K562 treated with DMSO at 1 percent for 24 hours (cell line): ENCODE results near the gene FUNDC1. TPM values are rescaled to one million over a fixed set of nuclear protein-coding genes. Genes with fewer than 3 reads are reported as not detected.

ENCODE experiments used
- total RNA-seq: library from RNA; unstranded; fragments of 300-600 nt; gene quantifications from 2 replicates; pipeline ENCODE4 v1.2.3, GENCODE V29; 2022; ENCODE audit warnings: low read depth; ENCODE audit not compliant: insufficient read depth

FUNDC1 gene, protein sequence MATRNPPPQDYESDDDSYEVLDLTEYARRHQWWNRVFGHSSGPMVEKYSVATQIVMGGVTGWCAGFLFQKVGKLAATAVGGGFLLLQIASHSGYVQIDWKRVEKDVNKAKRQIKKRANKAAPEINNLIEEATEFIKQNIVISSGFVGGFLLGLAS
- total RNA-seq, result 18.1 and 18.8 TPM in 2 replicates

DNA sequence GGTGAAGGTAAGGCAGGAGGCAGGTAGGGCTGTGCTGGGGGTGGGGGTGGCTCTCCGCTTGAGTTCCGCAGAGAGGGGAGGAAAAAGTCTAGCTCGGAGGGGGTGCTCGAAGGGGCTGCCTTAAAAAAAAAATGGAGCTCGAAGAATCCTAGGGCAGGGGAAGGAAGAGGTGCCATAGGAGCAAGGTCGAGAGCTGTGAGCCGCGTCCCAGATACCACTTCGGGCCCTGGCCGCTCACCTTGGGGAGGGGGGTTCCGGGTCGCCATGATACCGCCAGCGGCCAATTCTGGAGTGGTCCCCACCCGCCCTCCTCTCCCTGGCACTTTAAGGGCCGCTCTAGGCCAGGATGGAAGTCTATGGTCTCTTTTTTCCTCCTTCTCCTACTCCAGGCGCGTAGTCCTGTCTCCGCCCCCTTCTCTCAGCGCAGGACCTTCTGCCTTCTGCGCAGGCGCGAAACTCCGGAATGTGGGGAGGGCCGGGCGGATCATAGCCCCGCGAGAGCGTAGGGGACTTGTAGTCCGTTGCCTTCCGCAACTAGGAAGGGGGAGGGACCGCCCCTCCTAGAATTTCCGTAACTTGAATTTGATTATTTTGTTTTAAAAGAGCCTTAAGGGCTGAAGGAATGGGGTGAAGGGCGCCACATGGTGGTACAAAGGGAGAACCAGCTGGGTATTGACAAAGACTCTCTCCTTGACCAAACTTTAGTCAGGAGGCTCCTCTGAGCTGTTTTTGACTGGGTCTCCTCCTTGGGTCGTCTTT, at the start of gene FUNDC1:
TSS of gene FUNDC1 (minus strand) at position 293 of the 759 bp plus-strand sequence. CDS start at position 266, 27 bp downstream.

Other genes with a start within 250 kb of the FUNDC1 start
- gene EFHC2, start 199.2 kb downstream of the FUNDC1 start, total RNA-seq, result 1.4 and 2.4 TPM in 2 replicates